SK-N-SH (cell line): ENCODE data around the gene USP1. TPM values are rescaled to one million over a fixed set of nuclear protein-coding genes. Genes with fewer than 3 reads are reported as not detected.

Experiments
- CTCF ChIA-PET: fragments of 300-600, 350-600 bp; formaldehyde crosslinking; extraction: SDS; loops from one replicate; lab custom pipeline; 2021; lab: Yijun Ruan, JAX
- POLR2A ChIA-PET: fragments of 350-600 bp; sonication (Branson Sonifier 250); formaldehyde crosslinking; extraction: SDS; loops from one replicate; lab custom pipeline; 2020; ENCODE audit warnings: antibody characterized with exemption, inconsistent platforms; lab: Yijun Ruan, JAX
- DNase-seq: peaks from one replicate; pipeline ENCODE4 v3.0.0; 2012
- H2AFZ ChIP-seq: fragments of 200-600 bp; sonication (generic); 2 replicates; pipeline ENCODE4 v1.8.1; 2016; ENCODE audit warnings: antibody characterized with exemption, mild to moderate bottlenecking, low read depth
- H3F3A ChIP-seq: fragments of 200-600 bp; sonication (generic); replicated peaks from 2 replicates; pipeline ENCODE3; 2016; ENCODE audit warnings: antibody characterized with exemption, mild to moderate bottlenecking; ENCODE audit not compliant: insufficient read depth
- H3K27ac ChIP-seq, 2 experiments: fragments of 200-500 bp in 1 of 2; fragments of 200-600 bp in 1 of 2; sonication (Bioruptor generic) in 1 of 2; sonication (generic), shearing (Covaris generic) in 1 of 2; 2 replicates each; pipeline versions ENCODE4 v1.5.1 to v1.6.1; 2014 to 2016; ENCODE audit warnings: low read depth in 2 of 2, inconsistent platforms in 1 of 2, low read length in 1 of 2, mild to moderate bottlenecking in 1 of 2, mixed read lengths in 1 of 2
- H3K27me3 ChIP-seq: fragments of 200-600 bp; sonication (generic), shearing (Covaris generic); 2 replicates; pipeline ENCODE4 v1.6.1; 2016; ENCODE audit warnings: mixed run types; ENCODE audit not compliant: insufficient read depth
- H3K36me3 ChIP-seq, 2 experiments: fragments of 200-500 bp in 1 of 2; fragments of 200-600 bp in 1 of 2; sonication (Bioruptor generic) in 1 of 2; sonication (generic) in 1 of 2; replicated peaks in 1 of 2; 2 replicates each; pipeline versions ENCODE3 to v1.5.1; 2014 to 2016; ENCODE audit warnings: low read length in 1 of 2, mild to moderate bottlenecking in 1 of 2; ENCODE audit not compliant: insufficient read depth in 2 of 2, control insufficient read depth in 1 of 2
- H3K4me1 ChIP-seq, 2 experiments: fragments of 200-500 bp in 1 of 2; fragments of 200-600 bp in 1 of 2; sonication (Bioruptor generic) in 1 of 2; sonication (generic), shearing (Covaris generic) in 1 of 2; 2 replicates each; pipeline versions ENCODE4 v1.5.1 to v1.6.1; 2014 to 2016; ENCODE audit warnings: low read depth in 1 of 2, low read length in 1 of 2, mixed run types in 1 of 2; ENCODE audit not compliant: insufficient read depth in 2 of 2, control insufficient read depth in 1 of 2
- H3K4me2 ChIP-seq: fragments of 200-600 bp; sonication (generic), shearing (Covaris generic); 2 replicates; pipeline ENCODE4 v1.6.1; 2017; ENCODE audit warnings: mixed run types
- H3K4me3 ChIP-seq, 2 experiments: fragments of 200-500 bp in 1 of 2; fragments of 200-600 bp in 1 of 2; sonication (Bioruptor generic) in 1 of 2; sonication (generic), shearing (Covaris generic) in 1 of 2; 2 replicates each; pipeline versions ENCODE4 v1.5.1 to v1.8.1; 2014 to 2016; ENCODE audit warnings: low read depth in 2 of 2, inconsistent platforms in 1 of 2, low read length in 1 of 2, mild to moderate bottlenecking in 1 of 2, mixed read lengths in 1 of 2, moderate library complexity in 1 of 2
- H3K79me2 ChIP-seq: fragments of 200-600 bp; sonication (generic); 2 replicates; pipeline ENCODE4 v1.8.1; 2017; ENCODE audit warnings: mild to moderate bottlenecking; ENCODE audit not compliant: insufficient read depth
- H3K9ac ChIP-seq: fragments of 200-600 bp; sonication (generic); 2 replicates; pipeline ENCODE4 v1.6.1; 2017; ENCODE audit warnings: mixed run types
- H3K9me2 ChIP-seq: fragments of 200-600 bp; sonication (generic); 2 replicates; pipeline ENCODE4 v1.6.1; 2017; ENCODE audit warnings: mixed run types
- H3K9me3 ChIP-seq: fragments of 200-600 bp; sonication (generic); 2 replicates; pipeline ENCODE4 v1.6.1; 2017; ENCODE audit warnings: mixed run types, mild to moderate bottlenecking, moderate library complexity
- H4K20me1 ChIP-seq: fragments of 200-600 bp; sonication (generic); 2 replicates; pipeline ENCODE4 v1.6.1; 2017; ENCODE audit warnings: mild to moderate bottlenecking, mixed run types; ENCODE audit not compliant: insufficient read depth
- CHD2 ChIP-seq: fragments of 150-350 bp; IDR thresholded peaks from 2 replicates; pipeline ENCODE4 v1.6.1; 2018; ENCODE audit warnings: low read length; ENCODE audit not compliant: partially characterized antibody
- ELF1 ChIP-seq: IDR thresholded peaks from 2 replicates; pipeline ENCODE4 v1.4.0; 2012
- EP300 ChIP-seq, 2 experiments: IDR thresholded peaks; 2 replicates each; pipeline versions ENCODE4 v1.4.0 to v1.6.1; 2012; ENCODE audit warnings: borderline replicate concordance in 1 of 2, low read depth in 1 of 2, low read length in 1 of 2
- EZH2phosphoT487 ChIP-seq: fragments of 200-600 bp; sonication (generic); IDR thresholded peaks from 2 replicates; pipeline ENCODE4 v1.6.1; 2017; ENCODE audit warnings: low read depth, mixed run types, mild to moderate bottlenecking, antibody characterized with exemption, moderate library complexity, borderline replicate concordance
- FOXJ3 ChIP-seq: sonication (generic); formaldehyde crosslinking; IDR thresholded peaks from 2 replicates; pipeline ENCODE4 v1.5.1; 2020; ENCODE audit warnings: mild to moderate bottlenecking, missing genetic modification reagents
- FOXM1 ChIP-seq: IDR thresholded peaks from 2 replicates; pipeline ENCODE4 v1.4.0; 2012; ENCODE audit warnings: low read depth, mild to moderate bottlenecking
- IRF3 ChIP-seq: fragments of 150-350 bp; IDR thresholded peaks from 2 replicates; pipeline ENCODE4 v1.6.1; 2016; ENCODE audit warnings: mild to moderate bottlenecking, low read depth, low read length
- MEF2A ChIP-seq: IDR thresholded peaks from 2 replicates; pipeline ENCODE4 v1.4.0; 2012; ENCODE audit warnings: low read depth, borderline replicate concordance
- POLR2AphosphoS5 ChIP-seq: IDR thresholded peaks from 2 replicates; pipeline ENCODE4 v1.6.1; 2012; ENCODE audit warnings: low read depth, low read length
- RCOR1 ChIP-seq: fragments of 150-350 bp; IDR thresholded peaks from 2 replicates; pipeline ENCODE4 v1.6.1; 2017; ENCODE audit warnings: antibody characterized with exemption, low read length
- RXRA ChIP-seq: IDR thresholded peaks from 2 replicates; pipeline ENCODE4 v1.4.0; 2012; ENCODE audit warnings: low read depth, mild to moderate bottlenecking, borderline replicate concordance
- SMC3 ChIP-seq: IDR thresholded peaks from 2 replicates; pipeline ENCODE4 v1.6.1; 2012; ENCODE audit warnings: low read depth, low read length, improper control_type of control experiment
- TCF12 ChIP-seq: IDR thresholded peaks from 2 replicates; pipeline ENCODE4 v1.4.0; 2012
- ZBTB33 ChIP-seq: IDR thresholded peaks from 2 replicates; pipeline ENCODE4 v1.4.0; 2012; ENCODE audit warnings: low read depth, borderline replicate concordance
- WGBS: methylation state at CpG from one replicate; pipeline ENCODE4 v1.1.6; 2017; ENCODE audit warnings: low lambda C conversion rate; 5-methylcytosine and 5-hydroxymethylcytosine counted together
- polyA plus RNA-seq, 3 experiments: library from polyadenylated mRNA; depleted of rRNA; stranded (reverse); fragments of >200 nt; gene quantifications; 2 replicates each; pipeline ENCODE4 v1.2.3, GENCODE V29; 2012
- TF ChIP-seq, protein P1 (sequence below): fragments of 150-350 bp; IDR thresholded peaks from 2 replicates; pipeline ENCODE4 v1.6.1; 2017; ENCODE audit warnings: antibody characterized with exemption, low read length, low read depth, borderline replicate concordance
- TF ChIP-seq, protein P2 (sequence below): IDR thresholded peaks from 2 replicates; pipeline ENCODE4 v1.4.0; 2012; ENCODE audit warnings: low read depth, borderline replicate concordance

The USP1 gene
- polyA plus RNA-seq, 1 of the 3 experiments (the other 2 are of a cell fraction): 4.3 TPM

DNA sequence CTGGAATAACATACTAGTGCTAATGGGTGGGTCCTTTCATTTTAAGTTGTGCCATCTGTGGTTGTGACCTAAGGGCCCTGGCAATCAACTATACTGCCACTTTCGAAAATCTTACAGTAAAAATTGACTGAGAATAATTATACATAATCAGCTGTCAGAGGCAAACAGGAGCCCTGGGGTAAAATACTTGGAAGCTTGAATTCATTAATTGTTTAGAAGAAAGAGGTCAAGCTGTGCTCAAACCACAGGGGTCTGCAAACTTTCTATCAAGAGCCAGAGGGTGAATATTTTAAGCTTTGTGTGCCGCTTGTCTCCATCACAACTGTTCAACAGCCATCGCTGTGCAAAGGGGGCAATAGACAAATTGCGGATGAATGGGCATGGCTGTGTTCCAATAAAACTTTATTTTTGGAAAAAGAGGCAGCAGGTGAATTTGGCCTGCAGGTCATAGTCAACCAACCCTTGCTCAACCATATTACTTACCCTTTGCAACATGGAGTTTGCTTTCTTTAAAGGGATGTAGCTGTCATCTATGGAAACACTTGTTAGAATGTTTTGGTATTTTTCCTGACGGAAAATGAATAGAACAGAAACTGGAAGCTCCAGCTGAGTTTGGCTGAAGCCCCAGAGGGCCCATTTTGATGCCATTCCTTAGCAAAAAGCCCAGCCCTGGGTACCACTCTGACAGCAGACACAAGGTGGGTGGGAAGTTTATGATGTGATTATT, 35.7 kb upstream of the USP1 start:
- Histone ChIP-seq H3K79me2 (no peaks in the 10 kb centered on the region), H4K20me1 (no peaks in the 10 kb centered on the region), H3F3A (no peaks in the 10 kb centered on the region), H3K9ac (no peak overlapping the region), H3K36me3 (no peaks in the 10 kb centered on the region), H3K27ac (no peak overlapping the region), H3K27me3 (no peaks in the 10 kb centered on the region), H3K4me1 (no peaks in the 10 kb centered on the region), H3K9me3 (no peaks in the 10 kb centered on the region)
- 77% methylated on average over 5 of the region's 5 CpGs for WGBS
- DNase-seq: no peak
- POLR2A ChIA-PET: no interaction called here
- TF ChIP-seq RXRA: no peak
- TF ChIP-seq FOXM1: no peak
- TF ChIP-seq ZBTB33: no peak
- no peak for TF ChIP-seq MEF2A
- no peak for TF ChIP-seq IRF3
- TF ChIP-seq, all 33 proteins: peak for 0
- Histone ChIP-seq H3K4me2 (no peak overlapping the region), H2AFZ (no peak overlapping the region), H3K4me3 (no peak overlapping the region), H3K9me2 (no peaks in the 10 kb centered on the region)
- CTCF ChIA-PET: interaction anchor here (0.8 to 12.3 kb wide), 3 partner anchors 10 to 345 kb away, joined by 4 to 186 read pairs (median 20); no protein-coding TSS in a partner anchor

DNA sequence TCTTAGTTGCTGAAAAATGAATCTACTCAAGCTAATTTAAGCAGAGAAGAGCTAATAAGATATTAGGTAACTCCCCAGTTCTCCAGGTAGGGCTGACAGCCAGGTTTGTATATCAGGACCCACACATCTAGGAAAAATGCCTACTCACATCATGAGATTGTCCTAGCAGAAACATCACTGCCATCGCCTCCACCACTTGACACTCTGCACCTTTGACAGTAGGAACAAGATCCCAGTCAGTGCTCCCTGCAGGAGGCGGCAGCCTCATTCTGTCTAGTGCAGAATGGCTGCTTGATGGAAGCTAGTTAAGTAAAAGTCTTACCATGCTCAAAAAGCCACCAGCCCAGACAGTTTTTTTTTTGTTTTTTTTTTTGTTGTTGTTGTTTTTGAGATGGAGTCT, 31.6 kb upstream of the USP1 start:
- CTCF ChIA-PET: interaction anchor here (0.8 to 12.3 kb wide), 8 partner anchors 11 to 323 kb away, joined by 3 to 186 read pairs (median 6); no protein-coding TSS in a partner anchor
- WGBS: 71% methylated on average over 2 of the region's 2 CpGs
- no peak overlapping the region for H2AFZ ChIP-seq
- no peaks in the 10 kb centered on the region for H3F3A ChIP-seq
- H3K9me2 ChIP-seq: no peaks in the 10 kb centered on the region
- no peak overlapping the region for H3K4me2 ChIP-seq
- no peaks in the 10 kb centered on the region; the same call in 1 of the 2 replicates for H3K27me3 ChIP-seq
- no peaks in the 10 kb centered on the region for H3K79me2 ChIP-seq
- no peak overlapping the region for H3K27ac ChIP-seq
- H3K4me3 ChIP-seq: no peak overlapping the region
- no peaks in the 10 kb centered on the region for H3K36me3 ChIP-seq
- H4K20me1 ChIP-seq: no peaks in the 10 kb centered on the region
- no peak for DNase-seq
- TF ChIP-seq CHD2: no peak
- TF ChIP-seq EZH2phosphoT487: no peak
- no peak for TF ChIP-seq RCOR1
- no peak for TF ChIP-seq ZBTB33
- TF ChIP-seq ELF1: no peak
- TF ChIP-seq POLR2AphosphoS5: no peak
- TF ChIP-seq EP300 (IDR thresholded peaks at IDR 0.05; ENCODE audit: borderline replicate concordance in 1 of 2, low read depth in 1 of 2, low read length in 1 of 2): no peak
- TF ChIP-seq FOXM1: no peak
- TF ChIP-seq, protein P1, sequence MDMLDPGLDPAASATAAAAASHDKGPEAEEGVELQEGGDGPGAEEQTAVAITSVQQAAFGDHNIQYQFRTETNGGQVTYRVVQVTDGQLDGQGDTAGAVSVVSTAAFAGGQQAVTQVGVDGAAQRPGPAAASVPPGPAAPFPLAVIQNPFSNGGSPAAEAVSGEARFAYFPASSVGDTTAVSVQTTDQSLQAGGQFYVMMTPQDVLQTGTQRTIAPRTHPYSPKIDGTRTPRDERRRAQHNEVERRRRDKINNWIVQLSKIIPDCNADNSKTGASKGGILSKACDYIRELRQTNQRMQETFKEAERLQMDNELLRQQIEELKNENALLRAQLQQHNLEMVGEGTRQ: no peak
- no peak for TF ChIP-seq IRF3
- no peak for TF ChIP-seq MEF2A
- no peak for TF ChIP-seq FOXJ3 (CRISPR knock-in tag)
- no peak for TF ChIP-seq TCF12
- no peak for TF ChIP-seq SMC3
- TF ChIP-seq, protein P2, sequence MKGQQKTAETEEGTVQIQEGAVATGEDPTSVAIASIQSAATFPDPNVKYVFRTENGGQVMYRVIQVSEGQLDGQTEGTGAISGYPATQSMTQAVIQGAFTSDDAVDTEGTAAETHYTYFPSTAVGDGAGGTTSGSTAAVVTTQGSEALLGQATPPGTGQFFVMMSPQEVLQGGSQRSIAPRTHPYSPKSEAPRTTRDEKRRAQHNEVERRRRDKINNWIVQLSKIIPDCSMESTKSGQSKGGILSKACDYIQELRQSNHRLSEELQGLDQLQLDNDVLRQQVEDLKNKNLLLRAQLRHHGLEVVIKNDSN: no peak
- no peaks in the 10 kb centered on the region for H3K9me3 ChIP-seq
- H3K4me1 ChIP-seq: no peaks in the 10 kb centered on the region
- POLR2A ChIA-PET: no interaction called here
- no peak overlapping the region for H3K9ac ChIP-seq
